Mesenchymal stem cell (in vitro differentiated cells and primary cell): ENCODE results near the gene MS4A12.
"Not testable (repeated sequence)": the region's sequence is repeated elsewhere in the genome, so short reads cannot be mapped to it uniquely, and the experiment has no call there.

Source experiments
- DNase-seq: peaks from one replicate; pipeline ENCODE4 v3.0.0-alpha.2; 2013
- H2AFZ ChIP-seq: one replicate; pipeline ENCODE4 v1.6.1; 2013; ENCODE audit warnings: low read depth, mild to moderate bottlenecking, control low read depth, inconsistent platforms, low read length, moderate library complexity
- H2AK5ac ChIP-seq: 2 replicates; pipeline ENCODE4 v1.6.1; 2013; ENCODE audit warnings: low read length, moderate library complexity, mild to moderate bottlenecking, inconsistent platforms; ENCODE audit not compliant: severe bottlenecking
- H2BK120ac ChIP-seq: one replicate; pipeline ENCODE4 v1.6.1; 2013; ENCODE audit warnings: low read depth, mild to moderate bottlenecking, inconsistent platforms, low read length, moderate library complexity
- H2BK12ac ChIP-seq, 2 experiments: one replicate each; pipeline ENCODE4 v1.6.1; 2013; ENCODE audit warnings: inconsistent platforms in 2 of 2, low read length in 2 of 2, mild to moderate bottlenecking in 2 of 2, moderate library complexity in 2 of 2, control low read depth in 1 of 2
- H2BK15ac ChIP-seq: one replicate; pipeline ENCODE4 v1.6.1; 2013; ENCODE audit warnings: mild to moderate bottlenecking, low read depth, inconsistent platforms; ENCODE audit not compliant: poor library complexity, severe bottlenecking
- H2BK5ac ChIP-seq: 2 replicates; pipeline ENCODE4 v1.6.1; 2013; ENCODE audit warnings: low read depth, mild to moderate bottlenecking, low read length, control low read depth, inconsistent platforms; ENCODE audit not compliant: poor library complexity, severe bottlenecking
- H3K14ac ChIP-seq, 2 experiments: one replicate each; pipeline ENCODE4 v1.6.1; 2013; ENCODE audit warnings: inconsistent platforms in 2 of 2, low read length in 2 of 2, control low read depth in 1 of 2, mild to moderate bottlenecking in 1 of 2, moderate library complexity in 1 of 2
- H3K18ac ChIP-seq, 2 experiments: one replicate each; pipeline ENCODE4 v1.6.1; 2013; ENCODE audit warnings: inconsistent platforms in 2 of 2, low read length in 2 of 2, control low read depth in 1 of 2, low read depth in 1 of 2, mild to moderate bottlenecking in 1 of 2
- H3K23ac ChIP-seq, 2 experiments: one replicate each; pipeline ENCODE4 v1.6.1; 2013; ENCODE audit warnings: inconsistent platforms in 2 of 2, low read length in 2 of 2, mild to moderate bottlenecking in 2 of 2, moderate library complexity in 2 of 2, control low read depth in 1 of 2
- H3K27ac ChIP-seq: 2 replicates; pipeline ENCODE4 v1.5.1; 2013; ENCODE audit warnings: mild to moderate bottlenecking, moderate library complexity, low read length, control low read depth, inconsistent platforms; ENCODE audit not compliant: poor library complexity, severe bottlenecking
- H3K27me3 ChIP-seq, 2 experiments: 2 replicates each; pipeline versions ENCODE4 v1.6.1 to v1.7.0; 2013; ENCODE audit warnings: low read length in 2 of 2, mild to moderate bottlenecking in 2 of 2, moderate library complexity in 2 of 2, control low read depth in 1 of 2, inconsistent platforms in 1 of 2; ENCODE audit not compliant: control insufficient read depth in 1 of 2, insufficient read depth in 1 of 2
- H3K36me3 ChIP-seq, 2 experiments: 2 replicates each; pipeline versions ENCODE4 v1.6.1 to v1.7.0; 2013; ENCODE audit warnings: low read length in 2 of 2, control low read depth in 1 of 2, inconsistent platforms in 1 of 2, low read depth in 1 of 2, mild to moderate bottlenecking in 1 of 2; ENCODE audit not compliant: insufficient read depth in 2 of 2, control insufficient read depth in 1 of 2
- H3K4ac ChIP-seq, 2 experiments: one replicate each; pipeline ENCODE4 v1.6.1; 2013; ENCODE audit warnings: inconsistent platforms in 2 of 2, low read length in 2 of 2, mild to moderate bottlenecking in 2 of 2, moderate library complexity in 2 of 2, control low read depth in 1 of 2, low read depth in 1 of 2
- H3K4me1 ChIP-seq: 2 replicates; pipeline ENCODE4 v1.6.1; 2013; ENCODE audit warnings: low read depth, low read length, control low read depth; ENCODE audit not compliant: control insufficient read depth, insufficient read depth
- H3K4me2 ChIP-seq: 2 replicates; pipeline ENCODE4 v1.6.1; 2013; ENCODE audit warnings: low read length, mild to moderate bottlenecking, inconsistent platforms; ENCODE audit not compliant: poor library complexity, severe bottlenecking
- H3K4me3 ChIP-seq, 2 experiments: 2 replicates each; pipeline versions ENCODE4 v1.5.1 to v1.7.0; 2013; ENCODE audit warnings: low read length in 2 of 2, mild to moderate bottlenecking in 2 of 2, control low read depth in 1 of 2, low read depth in 1 of 2; ENCODE audit not compliant: insufficient read depth in 1 of 2
- H3K79me1 ChIP-seq: replicated peaks from 2 replicates; pipeline ENCODE4 v1.6.1; 2013; ENCODE audit warnings: mild to moderate bottlenecking, control low read depth, low read length, inconsistent platforms; ENCODE audit not compliant: poor library complexity, severe bottlenecking
- H3K9ac ChIP-seq: 2 replicates; pipeline ENCODE4 v1.7.0; 2013; ENCODE audit warnings: mild to moderate bottlenecking, low read length, moderate library complexity
- H3K9me3 ChIP-seq: 2 replicates; pipeline ENCODE4 v1.7.0; 2013; ENCODE audit warnings: mild to moderate bottlenecking, low read length; ENCODE audit not compliant: control insufficient read depth
- H4K8ac ChIP-seq: one replicate; pipeline ENCODE4 v1.6.1; 2013; ENCODE audit warnings: inconsistent platforms, mild to moderate bottlenecking, low read length, moderate library complexity
- H4K91ac ChIP-seq: one replicate; pipeline ENCODE4 v1.6.1; 2013; ENCODE audit warnings: mild to moderate bottlenecking, low read length, inconsistent platforms
- WGBS: methylation state at CpG from one replicate; pipeline ENCODE4 v1.1.7; 2013; ENCODE audit warnings: mixed read lengths; 5-methylcytosine and 5-hydroxymethylcytosine counted together

Gene MS4A12

GRCh38 chr11:60532383-60532782, 39.8 kb downstream of the MS4A12 start:
- not testable (repeated sequence) for DNase-seq, H3K79me1 ChIP-seq, H3K4ac ChIP-seq, H2BK15ac ChIP-seq, H3K4me3 ChIP-seq, H3K9me3 ChIP-seq, H3K36me3 ChIP-seq, H3K23ac ChIP-seq, H2AK5ac ChIP-seq, H4K91ac ChIP-seq, H3K9ac ChIP-seq, H4K8ac ChIP-seq, H2BK12ac ChIP-seq, H3K4me1 ChIP-seq, H3K14ac ChIP-seq, H2BK5ac ChIP-seq, H2BK120ac ChIP-seq, H3K27me3 ChIP-seq, H3K4me2 ChIP-seq, H3K27ac ChIP-seq, H2AFZ ChIP-seq, H3K18ac ChIP-seq
- 100% methylated on average over 2 of the region's 18 CpGs for WGBS

GRCh38 chr11:60538627-60539026, 46.0 kb downstream of the MS4A12 start:
- not testable (repeated sequence) for H2AK5ac ChIP-seq, H3K18ac ChIP-seq, H3K27me3 ChIP-seq, H3K27ac ChIP-seq, H2BK15ac ChIP-seq, H2BK12ac ChIP-seq, H3K4ac ChIP-seq, H4K91ac ChIP-seq, H3K14ac ChIP-seq, H2AFZ ChIP-seq, DNase-seq, H3K23ac ChIP-seq, H3K9me3 ChIP-seq, H3K4me1 ChIP-seq, H3K36me3 ChIP-seq, H2BK120ac ChIP-seq, H3K4me3 ChIP-seq, H3K79me1 ChIP-seq, H3K4me2 ChIP-seq, H4K8ac ChIP-seq, H3K9ac ChIP-seq, H2BK5ac ChIP-seq

GRCh38 chr11:60544077-60544476, 51.5 kb downstream of the MS4A12 start:
- H3K79me1 ChIP-seq: no peaks in the 10 kb centered on the region
- H2BK5ac ChIP-seq: no peak overlapping the region
- no peak overlapping the region for H2AK5ac ChIP-seq
- H3K4me3 ChIP-seq: no peak overlapping the region
- no peak overlapping the region for H3K23ac ChIP-seq
- no peak overlapping the region for H3K27ac ChIP-seq
- H3K18ac ChIP-seq: no peak overlapping the region
- no peak overlapping the region for H2AFZ ChIP-seq
- H4K91ac ChIP-seq: no peak overlapping the region
- H3K9me3 ChIP-seq: peaks cover 4% of the 10 kb centered on the region
- H2BK12ac ChIP-seq: no peak overlapping the region
- H3K4me2 ChIP-seq: no peak overlapping the region
- H3K9ac ChIP-seq: no peak overlapping the region
- H3K36me3 ChIP-seq: no peaks in the 10 kb centered on the region
- 80% methylated on average over 5 of the region's 5 CpGs for WGBS
- no peak overlapping the region for H3K14ac ChIP-seq
- H2BK15ac ChIP-seq: no peak overlapping the region
- no peak overlapping the region for H2BK120ac ChIP-seq
- peaks cover 0 to 5% of the 10 kb centered on the region in 2 experiments for H3K27me3 ChIP-seq
- no peak overlapping the region for H3K4ac ChIP-seq
- no peak for DNase-seq
- H3K4me1 ChIP-seq: no peaks in the 10 kb centered on the region
- no peak overlapping the region for H4K8ac ChIP-seq
